ENCODE results near the gene MDH2.

DNA sequence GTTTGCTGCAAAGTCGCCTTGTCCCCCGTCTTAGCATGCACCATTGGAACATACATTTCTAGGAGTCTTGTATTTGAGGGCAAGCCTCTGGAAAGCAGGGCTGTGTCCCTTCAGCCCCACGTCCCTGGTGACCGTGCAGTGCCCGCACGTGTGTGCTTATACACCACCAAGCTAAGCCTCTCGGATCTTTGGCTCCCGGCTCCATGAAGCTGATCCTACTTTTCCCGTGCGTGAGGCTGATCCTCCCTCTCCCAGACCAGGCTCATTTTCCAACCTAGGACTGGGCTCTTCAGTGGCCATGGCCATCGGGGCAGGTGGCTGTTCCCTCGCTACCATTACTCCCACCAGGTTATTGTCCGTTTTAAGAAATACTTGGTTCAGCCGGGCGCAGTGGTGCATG is 14.3 kb downstream of the MDH2 start:
- TF ChIP-seq, protein P1, sequence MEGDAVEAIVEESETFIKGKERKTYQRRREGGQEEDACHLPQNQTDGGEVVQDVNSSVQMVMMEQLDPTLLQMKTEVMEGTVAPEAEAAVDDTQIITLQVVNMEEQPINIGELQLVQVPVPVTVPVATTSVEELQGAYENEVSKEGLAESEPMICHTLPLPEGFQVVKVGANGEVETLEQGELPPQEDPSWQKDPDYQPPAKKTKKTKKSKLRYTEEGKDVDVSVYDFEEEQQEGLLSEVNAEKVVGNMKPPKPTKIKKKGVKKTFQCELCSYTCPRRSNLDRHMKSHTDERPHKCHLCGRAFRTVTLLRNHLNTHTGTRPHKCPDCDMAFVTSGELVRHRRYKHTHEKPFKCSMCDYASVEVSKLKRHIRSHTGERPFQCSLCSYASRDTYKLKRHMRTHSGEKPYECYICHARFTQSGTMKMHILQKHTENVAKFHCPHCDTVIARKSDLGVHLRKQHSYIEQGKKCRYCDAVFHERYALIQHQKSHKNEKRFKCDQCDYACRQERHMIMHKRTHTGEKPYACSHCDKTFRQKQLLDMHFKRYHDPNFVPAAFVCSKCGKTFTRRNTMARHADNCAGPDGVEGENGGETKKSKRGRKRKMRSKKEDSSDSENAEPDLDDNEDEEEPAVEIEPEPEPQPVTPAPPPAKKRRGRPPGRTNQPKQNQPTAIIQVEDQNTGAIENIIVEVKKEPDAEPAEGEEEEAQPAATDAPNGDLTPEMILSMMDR (IDR thresholded peaks at IDR 0.05): no peak
- TF ChIP-seq POLR2A (IDR thresholded peaks at IDR 0.05): no peak

Data from esophagus squamous epithelium (tissue), 4 donors.